ENCODE results near the gene DRP2. TPM values are rescaled to one million over a fixed set of nuclear protein-coding genes. Genes with fewer than 3 reads are reported as not detected.

The DRP2 gene
- total and polyA plus RNA-seq, 2 of the 13 experiments (the other 11 are each of a cell fraction or from before 2014, with no cell fraction given), result 0.04 to 0.07 TPM

- Histone ChIP-seq H3K4me2 (ENCODE audit: low read depth, low read length) (no peak overlapping the region), H3K4me1 (ENCODE audit: insufficient read depth, low read length) (no peaks in the 10 kb centered on the region), H3K27me3 (ENCODE audit: control insufficient read depth in 1 of 2, insufficient read depth in 2 of 2, low read length in 2 of 2) (no peaks in the 10 kb centered on the region), H3K36me3 (replicated peaks in 1 of 2; ENCODE audit: control insufficient read depth in 1 of 2, insufficient read depth in 2 of 2, low read length in 2 of 2) (no peaks in the 10 kb centered on the region), H2AFZ (ENCODE audit: low read length) (no peak overlapping the region), H3K79me2 (ENCODE audit: insufficient read depth, low read length) (no peaks in the 10 kb centered on the region), H4K20me1 (ENCODE audit: insufficient read depth, low read length) (no peaks in the 10 kb centered on the region), H3K9me3 (ENCODE audit: low read length) (no peaks in the 10 kb centered on the region), H3K4me3 (replicated peaks in 1 of 3; ENCODE audit: insufficient read depth in 1 of 3, low read depth in 2 of 3, low read length in 3 of 3) (no peak overlapping the region), H3K27ac (ENCODE audit: extremely low read length, insufficient read depth, low read length) (no peak overlapping the region), H3K9ac (ENCODE audit: insufficient read depth, low read depth, low read length) (no peak overlapping the region)
- in situ Hi-C loops (cut with HindIII; ENCODE audit: extremely low pct_ligation_motif_present, low pct_unique_long_range_greater_than_20kb), result no loop called here
- ATAC-seq, result no peak
- FAIRE-seq, result no peak
- ChIA-PET CTCF (ENCODE audit: low intra/inter-chr PET ratio, low total read pairs) (no interaction called here), POLR2A (no interaction called here)
- TF ChIP-seq GATAD1 (CRISPR knock-in tag; IDR thresholded peaks at IDR 0.05) (no peak), ZNF597 (CRISPR knock-in tag; IDR thresholded peaks at IDR 0.05) (no peak), ZNF562 (CRISPR knock-in tag; IDR thresholded peaks at IDR 0.05; ENCODE audit: borderline replicate concordance) (no peak), ZNF33A (CRISPR knock-in tag; IDR thresholded peaks at IDR 0.05; ENCODE audit: borderline replicate concordance) (no peak), TOPORS (CRISPR knock-in tag; IDR thresholded peaks at IDR 0.05) (no peak), MXD4 (CRISPR knock-in tag; IDR thresholded peaks at IDR 0.05) (no peak), ZNF253 (CRISPR knock-in tag; IDR thresholded peaks at IDR 0.05; ENCODE audit: borderline replicate concordance) (no peak), ZFP41 (CRISPR knock-in tag; IDR thresholded peaks at IDR 0.05; ENCODE audit: borderline replicate concordance) (no peak), POGZ (CRISPR knock-in tag; IDR thresholded peaks at IDR 0.05) (no peak), NR2F6 (IDR thresholded peaks at IDR 0.05) (no peak), NR2F6 (CRISPR knock-in tag; IDR thresholded peaks at IDR 0.05) (no peak), PAX8 (CRISPR knock-in tag; IDR thresholded peaks at IDR 0.05; ENCODE audit: borderline replicate concordance) (no peak), ZNF530 (CRISPR knock-in tag; IDR thresholded peaks at IDR 0.05; ENCODE audit: low read depth) (no peak), HNRNPK (IDR thresholded peaks at IDR 0.05; ENCODE audit: low read depth, low read length, poor library complexity, severe bottlenecking) (no peak)
- TF ChIP-seq, protein P1, sequence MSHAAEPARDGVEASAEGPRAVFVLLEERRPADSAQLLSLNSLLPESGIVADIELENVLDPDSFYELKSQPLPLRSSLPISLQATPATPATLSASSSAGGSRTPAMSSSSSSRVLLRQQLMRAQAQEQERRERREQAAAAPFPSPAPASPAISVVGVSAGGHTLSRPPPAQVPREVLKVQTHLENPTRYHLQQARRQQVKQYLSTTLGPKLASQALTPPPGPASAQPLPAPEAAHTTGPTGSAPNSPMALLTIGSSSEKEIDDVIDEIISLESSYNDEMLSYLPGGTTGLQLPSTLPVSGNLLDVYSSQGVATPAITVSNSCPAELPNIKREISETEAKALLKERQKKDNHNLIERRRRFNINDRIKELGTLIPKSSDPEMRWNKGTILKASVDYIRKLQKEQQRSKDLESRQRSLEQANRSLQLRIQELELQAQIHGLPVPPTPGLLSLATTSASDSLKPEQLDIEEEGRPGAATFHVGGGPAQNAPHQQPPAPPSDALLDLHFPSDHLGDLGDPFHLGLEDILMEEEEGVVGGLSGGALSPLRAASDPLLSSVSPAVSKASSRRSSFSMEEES (CRISPR knock-in tag; IDR thresholded peaks at IDR 0.05), result no peak
- no peak for DNase-seq (ENCODE audit: low spot score)
- 68% methylated on average over 4 of the region's 4 CpGs for WGBS (ENCODE audit: low lambda C conversion rate)
- intact Hi-C loops (cut with micrococcal nuclease; ENCODE audit: unreplicated experiment), result no loop called here
- no TSS peak for BruUV-seq (replicated peaks)
Measured at GRCh38 chrX:101171883-101172400, 47.6 kb upstream of the DRP2 start.
